HG03139 (cell line): ENCODE data around the gene NOP14.
"Not testable (repeated sequence)": the region's sequence is repeated elsewhere in the genome, so short reads cannot be mapped to it uniquely, and the experiment has no call there.

Source experiments
- ATAC-seq: cut with Tn5 transposase; IDR thresholded peaks from one replicate; pipeline ENCODE4 v1.9.1; 2021; ENCODE audit not compliant: unreplicated experiment

NOP14 gene

DNA sequence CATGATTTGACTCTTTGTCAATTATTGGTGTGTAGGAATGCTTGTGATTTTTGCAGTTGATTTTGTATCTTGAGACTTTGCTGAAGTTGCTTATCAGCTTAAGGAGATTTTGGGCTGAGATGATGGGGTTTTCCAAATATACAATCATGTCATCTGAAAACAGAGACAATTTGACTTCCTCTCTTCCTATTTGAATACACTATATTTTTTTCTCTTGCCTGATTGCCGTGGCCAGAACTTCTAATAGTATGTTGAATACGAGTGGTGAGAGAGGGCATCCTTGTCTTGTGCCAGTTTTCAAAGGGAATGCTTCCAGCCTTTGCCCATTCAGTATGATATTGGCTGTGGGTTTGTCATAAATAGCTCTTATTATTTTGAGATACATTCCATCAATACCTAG is 44.9 kb downstream of the NOP14 start:
- ATAC-seq: not testable (repeated sequence)

- not testable (repeated sequence) for ATAC-seq
These were observed 46.5 kb downstream of the NOP14 start for GRCh38 chr4:2916696-2917095.

DNA sequence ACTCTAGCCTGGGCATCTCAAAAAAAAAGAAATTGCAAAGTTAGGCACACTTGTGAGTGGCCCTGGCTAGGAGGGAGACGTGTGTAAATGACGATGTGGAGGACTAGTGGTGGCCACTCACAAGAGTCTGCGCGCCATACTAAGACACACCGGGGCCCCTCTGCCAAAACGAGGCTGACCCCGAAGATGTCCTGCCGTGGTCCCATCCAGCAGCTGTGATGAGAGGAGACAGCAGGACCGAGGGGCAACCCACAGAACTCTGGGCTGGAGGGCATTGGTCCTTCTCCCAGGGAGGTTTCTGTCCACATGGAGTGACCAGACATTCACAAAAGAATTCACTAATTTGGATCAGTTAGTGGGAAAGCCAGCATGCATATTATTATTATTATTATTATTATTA is 47.4 kb downstream of the NOP14 start:
- ATAC-seq: no peak

- no peak for ATAC-seq
These were observed 48.7 kb downstream of the NOP14 start for GRCh38 chr4:2914256-2915126.

GRCh38 chr4:2913168-2913567 is 50.0 kb downstream of the NOP14 start:
- no peak for ATAC-seq

GRCh38 chr4:2911868-2912267 is 51.3 kb downstream of the NOP14 start:
- ATAC-seq: no peak

- no peak for ATAC-seq
These were observed 52.8 kb downstream of the NOP14 start for GRCh38 chr4:2910409-2910808.

GRCh38 chr4:2909583-2909982 is 53.6 kb downstream of the NOP14 start:
- no peak for ATAC-seq

DNA sequence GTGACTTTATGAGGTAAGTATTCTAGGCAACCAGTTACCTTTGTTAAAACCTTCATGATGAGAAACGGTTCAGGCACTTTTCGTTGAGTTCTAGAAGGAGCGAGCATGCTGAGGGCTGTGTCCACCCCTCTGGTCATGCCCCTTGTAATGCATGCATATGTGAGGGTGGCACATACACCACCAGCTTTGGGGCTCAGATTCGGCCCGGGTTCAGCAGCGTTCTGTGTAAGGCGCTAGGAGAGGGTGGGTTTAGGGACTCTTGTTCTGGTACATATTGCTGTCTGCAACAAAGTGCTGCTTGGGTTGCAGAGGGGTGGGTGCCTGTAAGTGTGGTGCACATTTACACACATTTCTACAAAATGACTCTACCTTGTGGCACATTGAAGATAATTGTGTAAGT is 54.5 kb downstream of the NOP14 start:
- ATAC-seq: no peak

GRCh38 chr4:2907706-2908293 is 55.4 kb downstream of the NOP14 start:
- no peak for ATAC-seq

GRCh38 chr4:2907226-2907625 is 56.0 kb downstream of the NOP14 start:
- ATAC-seq: no peak

DNA sequence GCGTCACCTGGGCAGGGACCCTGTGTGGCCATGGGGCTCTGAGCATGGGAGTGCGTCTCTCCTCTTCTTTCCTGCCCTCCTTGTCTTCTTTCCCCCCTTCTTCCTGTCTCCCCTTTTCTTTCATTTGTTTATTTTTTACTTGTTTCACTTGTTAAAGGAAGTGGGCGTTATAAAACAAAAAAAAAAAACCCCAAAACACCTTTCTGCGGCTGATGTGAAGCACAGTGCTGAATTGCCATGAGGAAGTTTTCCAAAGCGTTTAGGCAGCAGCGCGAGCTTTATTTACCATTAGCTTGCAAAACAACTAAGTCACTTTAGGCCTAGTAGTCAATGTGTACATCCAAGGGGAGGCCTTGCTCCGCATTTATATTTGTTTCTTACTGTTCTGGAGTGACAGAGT is 57.0 kb downstream of the NOP14 start:
- no peak for ATAC-seq

GRCh38 chr4:2905544-2905943 is 57.7 kb downstream of the NOP14 start:
- no peak for ATAC-seq

GRCh38 chr4:2902126-2902525 is 61.1 kb downstream of the NOP14 start:
- ATAC-seq: no peak

DNA sequence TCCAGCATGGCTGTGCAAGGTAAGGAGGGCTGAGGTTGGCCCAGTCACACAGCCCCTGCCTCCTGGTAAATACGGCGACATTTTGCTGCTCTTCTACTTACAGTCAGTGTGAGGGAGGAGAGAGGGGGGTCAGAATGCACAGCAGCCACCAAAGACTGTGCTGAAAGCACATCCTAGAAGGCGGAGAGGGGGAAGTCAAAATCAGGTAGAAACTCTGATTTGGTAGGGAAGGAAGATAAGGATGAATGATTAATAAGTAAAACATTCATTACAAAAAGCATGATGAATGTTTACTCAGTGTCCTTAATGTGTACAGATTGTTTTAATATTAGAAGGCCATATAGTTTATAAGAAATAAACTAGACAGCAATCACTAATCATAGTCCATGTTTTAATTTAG is 62.0 kb downstream of the NOP14 start:
- no peak for ATAC-seq

- no peak for ATAC-seq
These were observed 62.5 kb downstream of the NOP14 start for GRCh38 chr4:2900741-2901140.

- no peak for ATAC-seq
These were observed 65.2 kb downstream of the NOP14 start for GRCh38 chr4:2898001-2898400.

- no peak for ATAC-seq
These were observed 69.4 kb downstream of the NOP14 start for GRCh38 chr4:2893772-2894171.

DNA sequence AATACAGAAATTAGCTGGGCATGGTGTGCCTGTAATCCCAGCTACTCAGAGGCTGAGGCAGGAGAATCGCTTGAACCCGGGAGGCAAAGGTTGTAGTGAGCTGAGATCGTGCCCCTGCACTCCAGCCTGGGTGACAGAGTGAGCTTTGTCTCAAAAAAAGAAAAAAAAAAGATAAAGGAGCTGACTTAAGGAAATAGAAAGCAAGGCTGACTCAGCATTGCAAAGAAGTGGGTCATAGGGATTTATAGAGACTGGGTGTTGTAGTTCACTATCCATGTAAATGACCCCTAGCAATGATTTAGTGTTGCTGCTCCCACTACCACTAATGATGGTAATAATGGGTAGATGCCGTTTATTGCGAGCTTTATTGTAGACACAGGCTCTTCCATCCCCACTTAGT is 71.9 kb downstream of the NOP14 start:
- ATAC-seq: no peak

DNA sequence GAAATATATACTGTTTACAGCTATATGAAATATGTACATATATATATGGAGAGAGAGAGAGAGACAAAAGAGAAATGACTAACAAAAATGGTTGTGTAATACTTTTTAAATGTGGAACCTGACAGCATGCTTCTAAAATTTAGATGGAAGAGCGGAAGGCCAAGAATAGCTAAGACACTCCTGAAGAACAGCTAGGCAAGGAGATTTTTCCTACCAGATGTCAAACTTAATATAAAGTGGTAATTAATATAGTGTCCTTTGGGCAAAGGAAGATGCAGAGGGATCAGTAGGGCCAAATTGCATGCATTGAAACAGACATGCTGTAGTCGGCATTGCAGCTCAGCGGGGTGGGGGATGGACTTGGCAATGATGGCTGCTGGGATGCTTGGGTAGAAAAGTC is 74.3 kb downstream of the NOP14 start:
- no peak for ATAC-seq
